Measurements from ENCODE around the gene ARIH1. TPM values are rescaled to one million over a fixed set of nuclear protein-coding genes. Genes with fewer than 3 reads are reported as not detected.

Gene ARIH1
- total and polyA plus RNA-seq, 2 of the 8 experiments (the other 6 are each of a cell fraction or from before 2014, with no cell fraction given), result 32.7 to 179 TPM

DNA sequence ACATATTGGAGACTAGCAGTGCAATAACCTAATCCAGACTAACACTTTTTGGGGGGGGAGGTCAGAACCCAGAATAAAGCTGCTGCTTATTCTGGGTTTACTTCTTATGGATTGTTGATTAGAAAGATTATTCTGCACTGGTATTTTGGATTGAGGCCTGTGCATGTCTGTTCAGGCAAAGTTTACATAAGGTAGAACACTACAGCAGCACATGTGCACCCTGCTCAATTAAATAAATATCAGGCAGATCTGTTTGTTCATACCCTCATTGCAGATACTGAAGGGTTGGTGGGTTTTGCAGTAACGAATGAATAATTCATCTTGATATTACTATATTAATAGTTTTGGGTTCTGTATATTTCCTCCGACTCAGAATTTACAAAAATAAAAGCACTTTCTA is 19.1 kb downstream of the ARIH1 start:
- POLR2A ChIA-PET (ENCODE audit: partially characterized antibody), result interaction anchor here (0.8 to 1.6 kb wide), 3 partner anchors 11 to 295 kb away, joined by 3 to 5 read pairs (median 3); no protein-coding TSS in a partner anchor
- TF ChIP-seq HDAC6 (IDR thresholded peaks at IDR 0.05; ENCODE audit: low read depth, low read length) (no peak), KDM5A (IDR thresholded peaks at IDR 0.05; ENCODE audit: low read length) (no peak), SIX5 (IDR thresholded peaks at IDR 0.05; ENCODE audit: low read depth, low read length) (no peak), POLR2A (IDR thresholded peaks at IDR 0.05; ENCODE audit: control extremely low read depth in 1 of 2, low read depth in 2 of 2, low read length in 2 of 2) (no peak)

More for the DNA sequence above, 19.1 kb downstream of the ARIH1 start:
- Histone ChIP-seq H2AK5ac (ENCODE audit: low read depth, low read length) (no peak overlapping the region), H3K9me3 (ENCODE audit: insufficient read depth in 2 of 2, low read depth in 1 of 2, low read length in 1 of 2) (no peaks in the 10 kb centered on the region), H3K4ac (replicated peaks; ENCODE audit: insufficient read length, low read depth, low read length) (no peak overlapping the region), H3K4me1 (replicated peaks in 1 of 4; ENCODE audit: control insufficient read depth in 3 of 4, insufficient read depth in 4 of 4, low read length in 3 of 4) (peaks cover 0 to 2% (median 0%) of the 10 kb centered on the region in 4 experiments; a peak in 1 of 7 replicates), H3K4me2 (ENCODE audit: insufficient read depth in 1 of 2, low read depth in 2 of 2, low read length in 2 of 2) (no peak overlapping the region), H2BK120ac (replicated peaks; ENCODE audit: low read depth, low read length) (no peak overlapping the region), H3K9ac (replicated peaks in 1 of 4; ENCODE audit: extremely low read depth in 1 of 4, low read depth in 3 of 4, low read length in 3 of 4) (no peak overlapping the region), H4K5ac (ENCODE audit: insufficient read length, low read depth, low read length) (no peak overlapping the region), H2BK5ac (ENCODE audit: low read depth, low read length) (no peak overlapping the region), H3K18ac (ENCODE audit: extremely low read depth, low read length) (no peak overlapping the region), H4K91ac (replicated peaks; ENCODE audit: insufficient read length, low read length) (no peak overlapping the region), H3K56ac (replicated peaks; ENCODE audit: insufficient read length, low read depth, low read length) (no peak overlapping the region), H3K79me1 (ENCODE audit: low read depth, low read length) (peaks cover 3% of the 10 kb centered on the region), H2BK15ac (ENCODE audit: low read length) (no peak overlapping the region), H2BK12ac (ENCODE audit: low read depth, low read length) (no peak overlapping the region), H3K79me2 (ENCODE audit: control insufficient read depth in 1 of 2, insufficient read depth in 2 of 2, low read length in 2 of 2) (peaks cover 27 to 100% of the 10 kb centered on the region in 2 experiments), H3K27me3 (replicated peaks in 1 of 4; ENCODE audit: control insufficient read depth in 3 of 4, extremely low read depth in 1 of 4, insufficient read depth in 3 of 4, low read length in 3 of 4) (no peaks in the 10 kb centered on the region), H4K20me1 (replicated peaks in 1 of 2; ENCODE audit: control insufficient read depth in 1 of 2, insufficient read depth in 2 of 2, low read length in 2 of 2) (peaks cover 16 to 17% of the 10 kb centered on the region in 2 experiments), H3K36me3 (ENCODE audit: control insufficient read depth in 2 of 4, insufficient read depth in 4 of 4, low read length in 3 of 4) (no peaks in the 10 kb centered on the region; a peak in 3 of 8 replicates), H4K8ac (ENCODE audit: extremely low read depth, insufficient read depth, low read length) (no peak overlapping the region), H3K27ac (ENCODE audit: low read depth, low read length) (no peak overlapping the region), H3K4me3 (ENCODE audit: extremely low read depth in 1 of 4, insufficient read depth in 2 of 4, low read depth in 3 of 4, low read length in 4 of 4) (no peak overlapping the region), H2AFZ (ENCODE audit: low read length) (no peak overlapping the region), H2BK20ac (ENCODE audit: low read length) (no peak overlapping the region), H3K23ac (ENCODE audit: insufficient read length) (no peak overlapping the region), H3K14ac (ENCODE audit: insufficient read length) (no peak overlapping the region), H3K23me2 (ENCODE audit: low read depth, low read length) (no peaks in the 10 kb centered on the region)
- CTCF ChIA-PET (ENCODE audit: partially characterized antibody), result interaction anchor here (2.3 kb wide), 1 partner anchor 15 kb away, joined by 6 read pairs; no protein-coding TSS in a partner anchor
- DNase-seq (ENCODE audit: low read depth in 1 of 2, low spot score in 2 of 2), result no peak
- 87% methylated on average over 2 of the region's 2 CpGs; no CpG with 5 or more reads in 1 of the 2 experiments for WGBS, 2 experiments (ENCODE audit: extremely low coverage in 1 of 2, insufficient coverage in 1 of 2, insufficient read length in 1 of 2, insufficient replicate concordance in 2 of 2, low coverage in 1 of 2, low lambda C conversion rate in 2 of 2, missing lambda C conversion rate in 1 of 2)
- no peak for FAIRE-seq
